GM18499 (cell line): ENCODE results near the gene LRIG2.
"Not testable (repeated sequence)": the region's sequence is repeated elsewhere in the genome, so short reads cannot be mapped to it uniquely, and the experiment has no call there.

Source experiments
- ATAC-seq: cut with Tn5 transposase; IDR thresholded peaks from one replicate; pipeline ENCODE4 v1.9.1; 2021; ENCODE audit warnings: moderate number of reproducible peaks; ENCODE audit not compliant: insufficient read depth, unreplicated experiment

LRIG2 gene

GRCh38 chr1:113058941-113059706 lies 13.9 kb upstream of the LRIG2 start:
- ATAC-seq: no peak

GRCh38 chr1:113063456-113063855 lies 9.5 kb upstream of the LRIG2 start:
- not testable (repeated sequence) for ATAC-seq

- no peak for ATAC-seq
Measured at GRCh38 chr1:113072141-113072756, 749 bp upstream of the LRIG2 start.

- ATAC-seq: peak; percentile 3
Measured at GRCh38 chr1:113073479-113073950, 517 bp downstream of the LRIG2 start.

- no peak for ATAC-seq
Measured at GRCh38 chr1:113074237-113074636, 1.2 kb downstream of the LRIG2 start.

- not testable (repeated sequence) for ATAC-seq
Measured at GRCh38 chr1:113077978-113078377, 5.0 kb downstream of the LRIG2 start.

GRCh38 chr1:113086541-113086940 lies 13.5 kb downstream of the LRIG2 start:
- no peak for ATAC-seq

GRCh38 chr1:113088972-113089371 lies 16.0 kb downstream of the LRIG2 start:
- no peak for ATAC-seq

GRCh38 chr1:113090051-113090450 lies 17.1 kb downstream of the LRIG2 start:
- ATAC-seq: no peak

- ATAC-seq: no peak
Measured at GRCh38 chr1:113091988-113092594, 19.1 kb downstream of the LRIG2 start.

- ATAC-seq: no peak
Measured at GRCh38 chr1:113094506-113094905, 21.5 kb downstream of the LRIG2 start.

- ATAC-seq: no peak
Measured at GRCh38 chr1:113095790-113096455, 22.9 kb downstream of the LRIG2 start.

- no peak for ATAC-seq
Measured at GRCh38 chr1:113096493-113096892, 23.5 kb downstream of the LRIG2 start.

- ATAC-seq: no peak
Measured at GRCh38 chr1:113101588-113101987, 28.6 kb downstream of the LRIG2 start.

- ATAC-seq: no peak
Measured at GRCh38 chr1:113103048-113103447, 30.1 kb downstream of the LRIG2 start.

- ATAC-seq: no peak
Measured at GRCh38 chr1:113103977-113104376, 31.0 kb downstream of the LRIG2 start.

GRCh38 chr1:113106910-113107309 lies 33.9 kb downstream of the LRIG2 start:
- no peak for ATAC-seq

GRCh38 chr1:113109908-113110554 lies 37.0 kb downstream of the LRIG2 start:
- ATAC-seq: no peak

- no peak for ATAC-seq
Measured at GRCh38 chr1:113118266-113118665, 45.3 kb downstream of the LRIG2 start.

- no peak for ATAC-seq
Measured at GRCh38 chr1:113123737-113124136, 50.7 kb downstream of the LRIG2 start.
